H1 (cell line): ENCODE results near the gene DNASE1. TPM values are rescaled to one million over a fixed set of nuclear protein-coding genes. Genes with fewer than 3 reads are reported as not detected.

Experiments
- CBX8 ChIP-seq: fragments of 300-800, 300-1000 bp; sonication (generic); IDR thresholded peaks from 2 replicates; pipeline ENCODE4 v1.7.1; 2016; ENCODE audit warnings: low read depth, low read length, borderline replicate concordance
- SIX5 ChIP-seq: IDR thresholded peaks from 2 replicates; pipeline ENCODE4 v1.6.1; 2011; ENCODE audit warnings: mild to moderate bottlenecking, low read depth, low read length
- TEAD4 ChIP-seq: IDR thresholded peaks from 2 replicates; pipeline ENCODE4 v1.6.1; 2012; ENCODE audit warnings: low read depth, low read length, inconsistent platforms, mixed read lengths
- YY1 ChIP-seq: IDR thresholded peaks from 2 replicates; pipeline ENCODE4 v1.6.1; 2011; ENCODE audit warnings: low read depth, mild to moderate bottlenecking, low read length
- polyA plus RNA-seq, 7 experiments: library from polyadenylated mRNA; depleted of rRNA in 3 of 7; stranded (reverse) in 5 of 7; unstranded in 2 of 7; fragments of >200 nt in 5 of 7; fragments of 200-250 nt in 2 of 7; gene quantifications; 1 replicate in 5 of 7; 2 replicates in 1 of 7; 4 replicates in 1 of 7; pipeline versions ENCODE4 v1.2.1 to v1.2.3, GENCODE V29; 2011 to 2013; ENCODE audit warnings: missing spikeins in 2 of 7, mixed read lengths in 2 of 7
- total RNA-seq: library from RNA; stranded (reverse); fragmentation: NEBNext Ultra II Directional; extraction: Animal tissue kit (Norgen Biotek cat#: 25700); gene quantifications from 2 replicates; pipeline ENCODE4 v1.2.1, GENCODE V29; 2021

The DNASE1 gene
- total and polyA plus RNA-seq, 2 of the 8 experiments (the other 6 are each of a cell fraction or from before 2014, with no cell fraction given) = 11.5 to 16.7 TPM

DNA sequence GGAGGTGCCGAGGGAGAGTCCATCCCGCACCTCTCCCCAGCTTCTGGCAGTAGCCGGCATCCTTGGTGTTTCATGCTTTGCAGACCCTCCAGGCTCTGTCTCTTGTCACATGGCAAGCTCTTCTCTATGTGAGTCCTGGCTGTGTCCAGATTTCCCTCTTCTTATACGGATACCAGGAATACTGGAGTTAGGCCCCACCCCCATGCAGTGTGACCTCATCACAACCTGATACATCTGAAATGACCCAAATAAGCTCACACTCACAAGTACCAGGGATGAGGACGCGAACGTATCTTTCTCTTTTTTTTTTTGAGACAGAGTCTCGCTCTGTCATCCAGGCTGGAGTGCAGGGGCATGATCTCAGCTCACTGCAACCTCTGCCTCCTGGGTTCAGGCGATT lies 39.6 kb downstream of the DNASE1 start (continued):
- TF ChIP-seq TEAD4 = no peak
- no peak for TF ChIP-seq YY1
- TF ChIP-seq SIX5 = no peak
- no peak for TF ChIP-seq CBX8
